GM21717 (cell line): Measurements from ENCODE around the gene ARL10.
A peak's percentile ranks its signal among the peaks of the same experiment; 100 is the strongest.
"Not testable (repeated sequence)": the region's sequence is repeated elsewhere in the genome, so short reads cannot be mapped to it uniquely, and the experiment has no call there.

Experiments
- ATAC-seq: cut with Tn5 transposase; IDR thresholded peaks from one replicate; pipeline ENCODE4 v1.9.1; 2021; ENCODE audit warnings: mild to moderate bottlenecking, moderate library complexity; ENCODE audit not compliant: unreplicated experiment

Gene ARL10

GRCh38 chr5:176388444-176389134, 23.3 kb downstream of the ARL10 start, which contains the start of the genes HIGD2A and NOP16:
HIGD2A (plus strand) TSS chr5:176388751; CDS start chr5:176388820, 69 bp downstream.
NOP16 (minus strand) TSS chr5:176388598; CDS start chr5:176388539, 59 bp downstream.
- peak; percentile 86 for ATAC-seq

GRCh38 chr5:176389135-176390123, 24.1 kb downstream of the ARL10 start:
- ATAC-seq: peak; percentile 31

- no peak for ATAC-seq
Measured at GRCh38 chr5:176391479-176391878, 26.2 kb downstream of the ARL10 start.

- no peak for ATAC-seq
Measured at GRCh38 chr5:176391999-176392398, 26.7 kb downstream of the ARL10 start.

- no peak for ATAC-seq
Measured at GRCh38 chr5:176392526-176392925, 27.2 kb downstream of the ARL10 start.

GRCh38 chr5:176394096-176394495, 28.8 kb downstream of the ARL10 start:
- no peak for ATAC-seq

GRCh38 chr5:176394881-176395675, 29.8 kb downstream of the ARL10 start:
- ATAC-seq: no peak

GRCh38 chr5:176396330-176396729, 31.0 kb downstream of the ARL10 start:
- no peak for ATAC-seq

- ATAC-seq: no peak
Measured at GRCh38 chr5:176397736-176398420, 32.6 kb downstream of the ARL10 start.

- no peak for ATAC-seq
Measured at GRCh38 chr5:176400382-176401156, 35.3 kb downstream of the ARL10 start.

GRCh38 chr5:176401281-176402205, 36.3 kb downstream of the ARL10 start:
- ATAC-seq: no peak

GRCh38 chr5:176405656-176406435, 40.6 kb downstream of the ARL10 start:
- no peak for ATAC-seq

GRCh38 chr5:176406436-176407052, 41.3 kb downstream of the ARL10 start:
- no peak for ATAC-seq

GRCh38 chr5:176407456-176408251, 42.4 kb downstream of the ARL10 start:
- no peak for ATAC-seq

- ATAC-seq: not testable (repeated sequence)
Measured at GRCh38 chr5:176408252-176408573, 42.9 kb downstream of the ARL10 start.

- ATAC-seq: no peak
Measured at GRCh38 chr5:176408590-176408989, 43.3 kb downstream of the ARL10 start.

GRCh38 chr5:176409765-176410164, 44.5 kb downstream of the ARL10 start:
- no peak for ATAC-seq
